ENCODE results near the gene SPATA45. TPM values are rescaled to one million over a fixed set of nuclear protein-coding genes. Genes with fewer than 3 reads are reported as not detected.

The SPATA45 gene
- total and polyA plus RNA-seq, 8 donors = 0.34 to 0.89 (median 0.50) TPM; not detected in 2

DNA sequence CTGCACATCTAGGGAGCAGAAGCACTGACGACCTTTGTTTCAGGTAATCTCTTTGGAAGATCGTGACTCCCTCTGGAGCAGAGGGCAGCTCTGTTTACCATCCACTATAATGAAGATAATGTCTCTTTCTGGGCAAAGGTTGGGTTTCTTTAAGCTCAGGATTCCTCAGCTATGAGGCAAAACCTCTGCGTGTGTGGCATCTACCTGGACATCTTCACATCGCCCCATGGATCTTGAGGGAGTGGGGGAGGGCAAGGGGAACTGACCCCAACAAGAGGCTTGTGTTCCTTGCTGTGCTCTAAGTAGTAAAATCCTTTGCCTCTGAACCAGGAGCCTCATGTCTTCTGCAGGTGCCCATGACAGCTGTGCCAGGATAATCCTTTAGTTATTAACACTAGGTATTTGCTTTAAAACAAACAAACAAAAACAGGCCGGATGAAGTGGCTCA, 19.6 kb downstream of the SPATA45 start:
- no peak for ATAC-seq
- H3K36me3 ChIP-seq = no peaks in the 10 kb centered on the region

DNA sequence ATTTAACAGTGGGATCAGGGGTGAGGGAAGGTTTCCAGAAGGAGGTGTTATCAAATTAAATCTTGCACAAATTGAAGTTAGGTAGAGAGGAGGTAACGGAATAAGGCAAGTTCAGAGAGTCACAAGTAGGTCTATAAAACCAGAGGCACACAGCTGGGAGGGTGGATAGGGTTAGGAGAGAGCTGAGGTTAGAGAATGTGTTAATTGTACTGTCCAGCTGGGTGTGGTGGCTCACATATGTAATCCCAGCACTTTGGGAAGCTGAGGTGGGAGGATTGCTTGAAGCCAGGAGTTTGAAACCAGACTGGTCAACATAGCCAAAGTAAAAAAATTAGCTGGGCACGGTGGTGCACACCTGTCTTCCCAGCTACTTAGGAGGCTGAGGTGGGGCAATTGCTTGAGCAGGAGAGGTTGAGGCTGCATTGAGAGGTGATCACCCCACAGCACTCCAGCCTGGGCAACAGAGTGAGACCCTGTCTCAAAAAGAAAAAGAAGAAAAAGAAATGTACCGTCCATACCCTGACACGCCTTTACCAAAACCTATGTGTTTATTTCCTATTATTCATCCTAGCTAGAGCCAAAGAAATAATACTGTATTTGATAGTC, 20.2 kb downstream of the SPATA45 start:
- Histone ChIP-seq H3K27ac (no peak overlapping the region), H3K4me3 (no peak overlapping the region), H3K9me3 (peaks cover 0 to 24% of the 10 kb centered on the region in 2 donors), H3K27me3 (no peaks in the 10 kb centered on the region), H3K4me1 (no peaks in the 10 kb centered on the region), H3K36me3 (no peaks in the 10 kb centered on the region)
- no peak for DNase-seq
- TF ChIP-seq, protein P1, sequence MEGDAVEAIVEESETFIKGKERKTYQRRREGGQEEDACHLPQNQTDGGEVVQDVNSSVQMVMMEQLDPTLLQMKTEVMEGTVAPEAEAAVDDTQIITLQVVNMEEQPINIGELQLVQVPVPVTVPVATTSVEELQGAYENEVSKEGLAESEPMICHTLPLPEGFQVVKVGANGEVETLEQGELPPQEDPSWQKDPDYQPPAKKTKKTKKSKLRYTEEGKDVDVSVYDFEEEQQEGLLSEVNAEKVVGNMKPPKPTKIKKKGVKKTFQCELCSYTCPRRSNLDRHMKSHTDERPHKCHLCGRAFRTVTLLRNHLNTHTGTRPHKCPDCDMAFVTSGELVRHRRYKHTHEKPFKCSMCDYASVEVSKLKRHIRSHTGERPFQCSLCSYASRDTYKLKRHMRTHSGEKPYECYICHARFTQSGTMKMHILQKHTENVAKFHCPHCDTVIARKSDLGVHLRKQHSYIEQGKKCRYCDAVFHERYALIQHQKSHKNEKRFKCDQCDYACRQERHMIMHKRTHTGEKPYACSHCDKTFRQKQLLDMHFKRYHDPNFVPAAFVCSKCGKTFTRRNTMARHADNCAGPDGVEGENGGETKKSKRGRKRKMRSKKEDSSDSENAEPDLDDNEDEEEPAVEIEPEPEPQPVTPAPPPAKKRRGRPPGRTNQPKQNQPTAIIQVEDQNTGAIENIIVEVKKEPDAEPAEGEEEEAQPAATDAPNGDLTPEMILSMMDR (IDR thresholded peaks at IDR 0.05) = no peak
- intact Hi-C loops (cut with DNase I) = no loop called here
- ATAC-seq = no peak

More for the DNA sequence above, 19.6 kb downstream of the SPATA45 start:
- no peak for DNase-seq
- TF ChIP-seq, protein P1 (IDR thresholded peaks at IDR 0.05) = no peak
- H3K27me3 ChIP-seq = no peaks in the 10 kb centered on the region
- H3K4me1 ChIP-seq = peaks cover 0 to 2% of the 10 kb centered on the region in 2 donors
- intact Hi-C loops (cut with DNase I) = no loop called here
- peaks cover 0 to 24% of the 10 kb centered on the region in 2 donors for H3K9me3 ChIP-seq
- no peak overlapping the region for H3K27ac ChIP-seq
- no peak overlapping the region for H3K4me3 ChIP-seq

DNA sequence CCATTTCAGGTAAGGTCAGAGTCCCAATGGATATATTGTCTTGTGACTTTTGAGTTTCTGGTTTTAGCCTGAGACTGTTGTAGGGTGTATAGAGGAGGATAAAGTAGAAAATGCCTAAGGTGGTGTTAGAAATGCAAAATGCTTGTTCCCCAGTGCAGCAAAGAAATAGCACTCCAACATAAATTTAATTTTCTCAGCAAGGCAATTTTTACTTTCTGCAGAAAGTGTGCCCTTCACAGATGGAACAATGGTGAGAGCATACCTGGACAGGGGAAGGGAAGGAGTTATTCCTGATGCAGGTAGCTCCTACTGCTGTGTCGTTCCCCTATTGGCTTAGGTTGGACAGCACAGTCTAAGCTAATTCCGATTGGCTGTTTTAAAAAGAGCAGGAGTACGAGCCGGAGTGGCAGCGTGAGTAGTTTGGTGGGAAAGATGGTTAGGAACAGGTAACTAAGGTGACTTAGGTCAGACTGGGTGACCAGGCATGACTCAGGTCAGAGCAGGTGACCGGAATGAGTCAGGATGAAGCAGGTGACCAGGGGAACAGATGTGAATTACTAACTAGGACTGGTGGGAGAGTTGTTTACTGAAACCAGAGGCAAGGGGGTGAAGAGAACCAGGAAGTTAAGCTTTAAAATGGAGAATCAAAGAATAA, 21.5 kb downstream of the SPATA45 start:
- intact Hi-C loops (cut with DNase I) = no loop called here
- TF ChIP-seq, protein P1 (IDR thresholded peaks at IDR 0.05) = no peak
- DNase-seq (no peak), ATAC-seq (no peak)
- Histone ChIP-seq H3K36me3 (no peaks in the 10 kb centered on the region), H3K4me3 (no peak overlapping the region), H3K4me1 (no peaks in the 10 kb centered on the region), H3K27me3 (no peaks in the 10 kb centered on the region), H3K27ac (no peak overlapping the region), H3K9me3 (peaks cover 0 to 24% of the 10 kb centered on the region in 2 donors)

DNA sequence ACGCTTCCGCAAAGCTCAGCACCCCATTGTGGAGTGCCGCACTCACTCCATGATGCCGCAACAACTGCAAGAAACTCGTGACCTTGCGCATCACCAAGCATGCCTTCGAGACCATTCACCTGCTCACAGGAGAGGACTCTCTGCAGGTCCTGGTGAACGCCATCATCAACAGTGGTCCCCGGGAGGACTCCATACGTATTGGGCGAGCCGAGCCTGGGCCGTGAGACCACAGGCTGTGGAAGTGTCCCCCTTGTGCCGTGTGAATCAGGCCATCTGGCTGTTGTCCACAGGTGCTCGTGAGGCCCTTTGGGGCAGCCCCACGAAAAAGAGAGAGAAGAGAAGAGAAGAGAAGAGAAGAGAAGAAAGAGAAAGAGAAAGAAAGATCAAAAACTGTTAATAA, 23.2 kb downstream of the SPATA45 start:
- H3K36me3 ChIP-seq = no peaks in the 10 kb centered on the region
- H3K9me3 ChIP-seq = peaks cover 0 to 24% of the 10 kb centered on the region in 2 donors
- peaks cover 0 to 13% of the 10 kb centered on the region in 2 donors for H3K4me1 ChIP-seq
- H3K27ac ChIP-seq = no peak overlapping the region
- intact Hi-C loops (cut with DNase I) = no loop called here
- no peak overlapping the region for H3K4me3 ChIP-seq
- no peak for DNase-seq
- no peaks in the 10 kb centered on the region for H3K27me3 ChIP-seq
- TF ChIP-seq, protein P1 (IDR thresholded peaks at IDR 0.05) = no peak
- no peak for ATAC-seq

DNA sequence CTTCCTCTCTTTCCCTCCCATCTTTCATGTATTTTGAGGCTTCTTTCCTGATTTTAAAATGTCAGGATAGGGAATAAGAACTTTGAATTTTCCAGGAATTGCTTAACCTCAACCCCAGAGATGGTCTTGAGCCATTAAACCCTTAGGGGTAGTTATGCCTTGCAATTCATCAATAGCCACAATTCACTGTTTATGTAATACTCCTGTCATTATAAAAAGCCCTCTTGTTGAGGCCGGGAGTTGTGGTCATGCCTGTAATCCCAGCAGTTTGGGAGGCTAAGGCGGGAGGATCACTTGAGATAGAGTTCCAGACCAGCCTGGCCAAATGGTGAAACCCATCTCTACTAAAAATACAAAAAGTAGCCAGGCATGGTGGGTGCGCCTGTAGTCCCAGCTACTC, 24.5 kb downstream of the SPATA45 start:
- Histone ChIP-seq H3K36me3 (no peaks in the 10 kb centered on the region), H3K4me3 (no peak overlapping the region), H3K27me3 (no peaks in the 10 kb centered on the region), H3K27ac (no peak overlapping the region), H3K9me3 (peaks cover 0 to 24% of the 10 kb centered on the region in 2 donors), H3K4me1 (peaks cover 0 to 19% of the 10 kb centered on the region in 2 donors)
- ATAC-seq = no peak
- TF ChIP-seq, protein P1 (IDR thresholded peaks at IDR 0.05) = no peak
- DNase-seq = no peak
- intact Hi-C loops (cut with DNase I) = no loop called here
